Kidney (tissue), 14 donors: ENCODE results near the gene ERVV-1. TPM values are rescaled to one million over a fixed set of nuclear protein-coding genes. Genes with fewer than 3 reads are reported as not detected.

Source experiments
- DNase-seq, 5 donors: peaks; one replicate each; pipeline ENCODE4 v3.0.0-alpha.2; 2013 to 2020
- FAIRE-seq: peaks from 2 replicates; lab custom pipeline; 2012; peaks lifted over from hg19 to GRCh38; lab: Jason Lieb, UNC
- H3K27ac ChIP-seq, 2 donors: one replicate each; pipeline ENCODE4 v1.7.0; 2013; ENCODE audit warnings: low read depth in 2 of 2, low read length in 2 of 2, inconsistent platforms in 1 of 2
- H3K27me3 ChIP-seq: one replicate; pipeline ENCODE4 v1.7.1; 2013; ENCODE audit warnings: low read length, inconsistent platforms; ENCODE audit not compliant: control insufficient read depth, insufficient read depth
- H3K36me3 ChIP-seq, 3 donors: one replicate each; pipeline versions ENCODE4 v1.7.0 to v1.7.1; 2013; ENCODE audit warnings: low read length in 3 of 3, control low read depth in 1 of 3, inconsistent platforms in 1 of 3; ENCODE audit not compliant: insufficient read depth in 3 of 3, control insufficient read depth in 2 of 3
- H3K4me1 ChIP-seq, 3 donors: one replicate each; pipeline versions ENCODE4 v1.7.0 to v1.7.1; 2013; ENCODE audit warnings: low read length in 3 of 3, inconsistent platforms in 1 of 3, low read depth in 1 of 3; ENCODE audit not compliant: control insufficient read depth in 2 of 3, insufficient read depth in 2 of 3
- H3K4me3 ChIP-seq, 3 donors: one replicate each; pipeline versions ENCODE4 v1.7.0 to v1.8.1; 2013; ENCODE audit warnings: low read length in 3 of 3, control low read depth in 1 of 3, inconsistent platforms in 1 of 3
- H3K9ac ChIP-seq, 3 donors: one replicate each; pipeline versions ENCODE4 v1.7.0 to v1.7.1; 2013; ENCODE audit warnings: low read length in 3 of 3, control low read depth in 1 of 3, inconsistent platforms in 1 of 3
- H3K9me3 ChIP-seq, 3 donors: one replicate each; pipeline versions ENCODE4 v1.7.0 to v1.7.1; 2013; ENCODE audit warnings: low read length in 3 of 3, control low read depth in 1 of 3, inconsistent platforms in 1 of 3; ENCODE audit not compliant: control insufficient read depth in 2 of 3, insufficient read depth in 1 of 3
- CTCF ChIP-seq: IDR thresholded peaks from 3 replicates; pipeline ENCODE4 v1.5.1; 2012; ENCODE audit warnings: mild to moderate bottlenecking, moderate library complexity, borderline replicate concordance; ENCODE audit not compliant: insufficient read depth; ENCODE audit errors: extremely low read depth
- intact Hi-C: fragments of 100-400 bp; cut with DNase I; formaldehyde crosslinking; loops from one replicate; pipeline ENCODE4 v1.11.1; 2022
- polyA plus RNA-seq: library from polyadenylated mRNA; stranded (reverse); fragments of 350-450 nt; fragmentation: Illumina TruSeq; extraction: RNeasy Lipid Tissue Mini Kit (QIAGEN cat#74804); gene quantifications from one replicate; pipeline ENCODE4 v1.2.3, GENCODE V29; 2014; ENCODE audit warnings: low read depth, low replicate concordance; ENCODE audit not compliant: insufficient read depth
- total RNA-seq: library from RNA; stranded (reverse); fragmentation: NEBNext Ultra II Directional; extraction: Animal tissue kit (Norgen Biotek cat#: 25700); gene quantifications from one replicate; pipeline ENCODE4 v1.2.1, GENCODE V29; 2021
- donor health status: control.
- donor health status: control.
- donor health status: control.
- donor health status: control.
- donor health status: control.
- donor health status: DM: yes; HTN: yes; CAD: no.
- donor health status: Normal renal cell carcinoma (clear cell type).

The ERVV-1 gene
- total and polyA plus RNA-seq, 2 donors from 2014 or later, result not detected

- no peaks in the 10 kb centered on the region for H3K36me3 ChIP-seq
- H3K9me3 ChIP-seq, result no peaks in the 10 kb centered on the region
- no peak for FAIRE-seq
- H3K27ac ChIP-seq, result no peak overlapping the region
- H3K9ac ChIP-seq, result no peak overlapping the region
- no peak for DNase-seq
- no peak for TF ChIP-seq CTCF
- H3K4me1 ChIP-seq, result no peaks in the 10 kb centered on the region
- no peak overlapping the region for H3K4me3 ChIP-seq
- no peaks in the 10 kb centered on the region for H3K27me3 ChIP-seq
- intact Hi-C loops, result no loop called here
Measured at GRCh38 chr19:53007200-53007599, 6.5 kb upstream of the ERVV-1 start.

GRCh38 chr19:53007606-53008005 is 6.1 kb upstream of the ERVV-1 start:
- H3K27ac ChIP-seq, result no peak overlapping the region
- no peak overlapping the region for H3K4me3 ChIP-seq
- no peaks in the 10 kb centered on the region for H3K4me1 ChIP-seq
- no peak for TF ChIP-seq CTCF
- DNase-seq (no peak), FAIRE-seq (no peak)
- H3K9ac ChIP-seq, result no peak overlapping the region
- no peaks in the 10 kb centered on the region for H3K9me3 ChIP-seq
- no peaks in the 10 kb centered on the region for H3K27me3 ChIP-seq
- H3K36me3 ChIP-seq, result no peaks in the 10 kb centered on the region
- intact Hi-C loops, result no loop called here

GRCh38 chr19:53008061-53008778 is 5.5 kb upstream of the ERVV-1 start:
- Histone ChIP-seq H3K9me3 (no peaks in the 10 kb centered on the region), H3K27ac (no peak overlapping the region), H3K4me1 (no peaks in the 10 kb centered on the region), H3K27me3 (no peaks in the 10 kb centered on the region), H3K36me3 (no peaks in the 10 kb centered on the region), H3K4me3 (no peak overlapping the region), H3K9ac (no peak overlapping the region)
- no peak for DNase-seq
- intact Hi-C loops, result no loop called here
- no peak for FAIRE-seq
- TF ChIP-seq CTCF, result no peak
